Renal cortex interstitium (tissue), 11 donors: Measurements from ENCODE around the gene ILK. TPM values are rescaled to one million over a fixed set of nuclear protein-coding genes. Genes with fewer than 3 reads are reported as not detected.

Source experiments
- DNase-seq, 11 donors: peaks; one replicate each; pipeline ENCODE4 v3.0.0-alpha.2; 2013; ENCODE audit warnings: low read depth in 9 of 11, low spot score in 4 of 11; ENCODE audit errors: extremely low read depth in 1 of 11
- polyA plus RNA-seq, 3 donors: library from polyadenylated mRNA; unstranded; fragments of 120-200 nt; gene quantifications; one replicate each; pipeline ENCODE4 v1.2.1, GENCODE V29; 2013; ENCODE audit not compliant: insufficient read length in 3 of 3

ILK gene
- polyA plus RNA-seq, 3 donors = 137 to 165 (median 154) TPM

GRCh38 chr11:6594142-6594768, 9.3 kb upstream of the ILK start:
- no peak for DNase-seq

DNA sequence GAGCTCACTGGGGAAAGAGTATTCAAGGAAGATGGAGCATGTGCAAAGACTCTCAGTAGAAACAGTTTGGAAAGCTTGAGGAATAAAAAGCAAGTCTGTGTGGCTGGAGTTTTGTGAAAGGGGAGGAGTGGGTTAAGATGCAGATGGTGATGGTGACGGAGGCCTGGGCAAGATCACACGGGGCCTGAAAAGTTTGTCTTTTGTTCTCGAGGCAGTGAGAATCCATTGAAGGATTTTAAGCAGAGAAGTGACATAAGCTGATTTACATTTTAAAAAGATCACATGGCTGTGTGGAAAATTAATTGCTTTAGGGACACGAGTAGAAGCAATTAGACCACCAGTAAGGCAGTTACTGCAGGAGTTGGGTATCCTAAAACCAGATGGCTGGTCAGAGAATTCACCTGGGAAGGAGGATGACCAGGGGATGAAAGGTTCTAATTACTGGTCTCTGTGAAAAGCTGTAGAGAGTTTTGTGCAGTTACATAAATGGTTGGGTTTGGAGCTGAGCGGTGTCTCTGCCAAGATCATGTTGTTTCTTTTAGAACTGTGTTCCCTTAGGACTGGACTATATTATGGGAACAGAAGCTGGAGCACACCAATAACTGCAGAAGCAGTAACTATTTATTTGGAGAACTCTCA, 7.2 kb upstream of the ILK start:
- no peak for DNase-seq

- DNase-seq = no peak
Observed at GRCh38 chr11:6598555-6598954, 5.0 kb upstream of the ILK start.

- DNase-seq = no peak
Observed at GRCh38 chr11:6599449-6599848, 4.1 kb upstream of the ILK start.

- no peak for DNase-seq
Observed at GRCh38 chr11:6599881-6600390, 3.6 kb upstream of the ILK start.

GRCh38 chr11:6601041-6601461, 2.5 kb upstream of the ILK start:
- no peak for DNase-seq

GRCh38 chr11:6602096-6602940, 1.3 kb upstream of the ILK start:
- DNase-seq = no peak

- peak in 6 of 11 donors; percentile 39 to 78 (median 64) for DNase-seq
Observed at GRCh38 chr11:6604081-6604626, 580 bp downstream of the ILK start.

DNA sequence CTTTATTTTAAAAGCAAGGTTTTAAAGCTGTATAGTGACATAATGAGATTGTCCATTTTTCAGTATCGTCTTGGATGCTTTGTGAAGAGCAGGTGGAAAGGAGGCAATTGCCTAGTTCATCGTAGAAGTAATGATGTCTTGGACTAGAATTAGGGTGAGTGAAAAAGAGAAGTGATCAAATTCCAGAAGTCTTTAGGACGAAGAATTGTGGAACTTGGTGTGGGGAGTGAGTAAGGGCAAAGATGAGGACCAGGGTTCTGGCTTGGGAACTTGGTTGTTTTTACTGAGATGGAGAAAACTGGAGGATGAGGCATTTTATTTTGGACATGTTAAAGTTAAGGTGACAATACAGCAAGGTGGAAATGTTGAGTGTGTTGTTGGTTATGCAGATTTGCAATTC, 1.2 kb downstream of the ILK start:
- peak in 1 of 11 donors; percentile 11 for DNase-seq

GRCh38 chr11:6606471-6607189, 3.1 kb downstream of the ILK start:
- DNase-seq = peak; percentile 77 to 96 (median 87)

- DNase-seq = no peak
Observed at GRCh38 chr11:6607190-6607795, 3.7 kb downstream of the ILK start.

- DNase-seq = no peak
Observed at GRCh38 chr11:6608011-6608410, 4.4 kb downstream of the ILK start.

DNA sequence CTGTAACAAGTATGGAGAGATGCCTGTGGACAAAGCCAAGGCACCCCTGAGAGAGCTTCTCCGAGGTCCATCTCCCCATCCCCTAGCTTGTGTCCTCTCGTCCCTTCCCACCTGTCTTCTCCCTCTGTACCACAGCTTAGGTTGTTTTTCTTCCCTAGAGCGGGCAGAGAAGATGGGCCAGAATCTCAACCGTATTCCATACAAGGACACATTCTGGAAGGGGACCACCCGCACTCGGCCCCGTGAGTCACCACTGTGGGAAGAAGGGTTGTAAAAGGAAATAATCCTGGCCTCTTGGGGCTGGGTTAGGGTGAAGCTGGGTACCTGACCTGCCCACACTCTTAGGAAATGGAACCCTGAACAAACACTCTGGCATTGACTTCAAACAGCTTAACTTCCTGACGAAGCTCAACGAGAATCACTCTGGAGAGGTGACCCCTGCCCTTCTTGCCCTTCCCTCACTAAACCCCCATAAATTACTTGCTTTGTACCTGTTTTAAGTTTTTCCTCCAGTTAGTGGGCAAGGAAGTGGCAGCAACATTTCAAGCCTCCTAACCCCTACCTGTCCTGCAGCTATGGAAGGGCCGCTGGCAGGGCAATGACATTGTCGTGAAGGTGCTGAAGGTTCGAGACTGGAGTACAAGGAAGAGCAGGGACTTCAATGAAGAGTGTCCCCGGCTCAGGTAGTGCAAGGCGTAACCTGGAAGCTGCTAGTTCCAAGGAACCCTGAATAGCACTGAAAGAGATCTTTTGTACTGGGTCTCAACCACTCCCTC, 5.3 kb downstream of the ILK start:
- DNase-seq = no peak

DNA sequence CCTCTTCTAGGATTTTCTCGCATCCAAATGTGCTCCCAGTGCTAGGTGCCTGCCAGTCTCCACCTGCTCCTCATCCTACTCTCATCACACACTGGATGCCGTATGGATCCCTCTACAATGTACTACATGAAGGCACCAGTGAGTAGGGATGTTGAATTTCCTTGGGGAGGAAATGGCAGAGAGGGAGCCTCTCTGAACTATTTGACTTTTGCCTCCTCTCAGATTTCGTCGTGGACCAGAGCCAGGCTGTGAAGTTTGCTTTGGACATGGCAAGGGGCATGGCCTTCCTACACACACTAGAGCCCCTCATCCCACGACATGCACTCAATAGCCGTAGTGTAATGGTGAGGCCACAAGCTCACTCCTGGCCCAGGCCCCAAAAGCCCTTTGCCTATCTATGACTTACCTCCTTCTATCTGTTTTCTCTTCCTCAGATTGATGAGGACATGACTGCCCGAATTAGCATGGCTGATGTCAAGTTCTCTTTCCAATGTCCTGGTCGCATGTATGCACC, 6.0 kb downstream of the ILK start:
- DNase-seq = no peak

DNA sequence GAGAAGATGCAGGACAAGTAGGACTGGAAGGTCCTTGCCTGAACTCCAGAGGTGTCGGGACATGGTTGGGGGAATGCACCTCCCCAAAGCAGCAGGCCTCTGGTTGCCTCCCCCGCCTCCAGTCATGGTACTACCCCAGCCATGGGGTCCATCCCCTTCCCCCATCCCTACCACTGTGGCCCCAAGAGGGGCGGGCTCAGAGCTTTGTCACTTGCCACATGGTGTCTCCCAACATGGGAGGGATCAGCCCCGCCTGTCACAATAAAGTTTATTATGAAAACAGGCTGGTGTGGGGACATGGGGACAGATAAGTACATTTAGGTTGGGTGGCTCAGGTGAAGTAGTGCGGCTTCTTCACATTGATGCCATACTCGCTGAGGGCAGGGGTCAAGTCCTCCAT, 7.0 kb downstream of the ILK start:
- no peak for DNase-seq

DNA sequence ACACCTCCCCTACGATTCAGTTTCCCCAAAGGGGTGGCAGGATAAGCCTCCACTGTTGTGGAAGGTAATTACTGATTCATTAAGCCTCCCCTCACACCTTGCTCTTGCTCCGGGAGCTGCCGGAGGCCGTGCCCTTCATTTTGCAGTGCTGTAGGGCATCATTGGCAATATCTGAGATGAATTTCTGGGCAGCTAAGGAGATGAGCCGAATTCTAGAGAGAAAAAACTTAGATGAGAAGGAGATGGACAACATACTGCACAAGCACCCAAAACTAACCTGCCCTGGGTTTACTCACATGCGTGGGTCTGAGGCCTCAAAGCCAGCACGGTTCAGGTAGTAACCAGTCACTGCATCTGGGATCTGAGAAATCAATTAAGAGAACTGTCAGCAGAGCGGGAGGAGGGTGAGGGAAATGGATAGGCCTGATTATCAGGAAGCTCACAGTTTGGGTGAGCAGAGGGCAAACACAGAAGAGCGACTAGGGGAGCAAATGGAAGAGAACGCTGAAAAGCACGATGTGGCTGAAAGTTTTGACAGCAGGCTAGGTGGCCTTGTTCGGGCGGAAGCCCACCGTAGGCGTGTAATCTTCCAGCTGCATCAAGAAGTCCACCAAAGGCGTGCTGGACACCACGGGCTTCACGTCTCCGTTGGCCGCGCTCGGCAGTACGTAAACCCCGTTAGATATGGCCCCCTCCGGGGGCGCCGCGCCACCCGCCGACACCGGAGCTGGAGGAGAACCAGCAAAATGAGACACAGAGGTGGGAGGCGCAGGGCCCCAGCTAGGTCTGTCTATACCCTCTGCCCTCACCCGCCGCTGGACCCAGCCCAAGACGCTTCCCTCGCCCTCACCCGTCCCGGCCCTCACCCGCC, 7.8 kb downstream of the ILK start:
- peak in 1 of 11 donors; percentile 14 for DNase-seq

DNA sequence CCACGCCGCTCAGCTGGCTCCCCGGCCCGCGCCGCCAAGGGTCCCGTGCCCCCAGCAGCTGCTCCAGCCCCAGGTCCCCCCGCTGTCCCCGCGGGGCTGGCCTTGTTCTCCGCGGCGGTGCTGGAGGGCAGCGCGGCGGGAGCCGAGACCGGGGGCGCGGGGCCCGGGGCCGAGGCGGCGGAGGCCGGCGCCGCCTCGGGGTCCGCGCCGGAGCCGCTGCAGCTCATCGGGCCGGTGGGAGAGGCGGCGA, 8.3 kb downstream of the ILK start:
- no peak for DNase-seq
